Liver (tissue), 2 donors: ENCODE measurements around the gene RGS12.

Experiments
- JUND ChIP-seq, 2 donors: IDR thresholded peaks; 2 replicates each; pipeline ENCODE4 v1.6.1; 2016; ENCODE audit warnings: antibody characterized with exemption in 2 of 2
- TAF1 ChIP-seq: conservative IDR thresholded peaks from 2 replicates; pipeline ENCODE4 v1.6.1; 2016; ENCODE audit warnings: antibody characterized with exemption, mild to moderate bottlenecking
- donor health status: healthy.

- TF ChIP-seq TAF1, result no peak
- no peak for TF ChIP-seq JUND (IDR thresholded peaks at IDR 0.05)
These were observed 36.2 kb downstream of the RGS12 start for GRCh38 chr4:3328814-3329663.
